H7 (cell line): ENCODE results near the gene CIB4. TPM values are rescaled to one million over a fixed set of nuclear protein-coding genes. Genes with fewer than 3 reads are reported as not detected.
"Not testable (repeated sequence)": the region's sequence is repeated elsewhere in the genome, so short reads cannot be mapped to it uniquely, and the experiment has no call there.

Experiments
- DNase-seq: peaks from one replicate; pipeline ENCODE4 v3.0.0; 2012
- H3K27me3 ChIP-seq: 2 replicates; pipeline ENCODE4 v1.6.0; 2011; ENCODE audit warnings: mild to moderate bottlenecking, low read length; ENCODE audit not compliant: control insufficient read depth, insufficient read depth
- H3K36me3 ChIP-seq: replicated peaks from 2 replicates; pipeline ENCODE4 v1.5.1; 2011; ENCODE audit warnings: low read length; ENCODE audit not compliant: control insufficient read depth, insufficient read depth
- H3K4me3 ChIP-seq: 2 replicates; pipeline ENCODE4 v1.5.1; 2011; ENCODE audit warnings: low read depth, mild to moderate bottlenecking, control low read depth, low read length, moderate library complexity; ENCODE audit not compliant: insufficient read depth
- total RNA-seq: library from RNA; depleted of rRNA; stranded (reverse); fragments of >200 nt; shearing (Covaris generic); gene quantifications from 2 replicates; pipeline ENCODE4 v1.2.3, GENCODE V29; 2014

Gene CIB4
- total RNA-seq, 1 experiment from 2014 or later = not detected

DNA sequence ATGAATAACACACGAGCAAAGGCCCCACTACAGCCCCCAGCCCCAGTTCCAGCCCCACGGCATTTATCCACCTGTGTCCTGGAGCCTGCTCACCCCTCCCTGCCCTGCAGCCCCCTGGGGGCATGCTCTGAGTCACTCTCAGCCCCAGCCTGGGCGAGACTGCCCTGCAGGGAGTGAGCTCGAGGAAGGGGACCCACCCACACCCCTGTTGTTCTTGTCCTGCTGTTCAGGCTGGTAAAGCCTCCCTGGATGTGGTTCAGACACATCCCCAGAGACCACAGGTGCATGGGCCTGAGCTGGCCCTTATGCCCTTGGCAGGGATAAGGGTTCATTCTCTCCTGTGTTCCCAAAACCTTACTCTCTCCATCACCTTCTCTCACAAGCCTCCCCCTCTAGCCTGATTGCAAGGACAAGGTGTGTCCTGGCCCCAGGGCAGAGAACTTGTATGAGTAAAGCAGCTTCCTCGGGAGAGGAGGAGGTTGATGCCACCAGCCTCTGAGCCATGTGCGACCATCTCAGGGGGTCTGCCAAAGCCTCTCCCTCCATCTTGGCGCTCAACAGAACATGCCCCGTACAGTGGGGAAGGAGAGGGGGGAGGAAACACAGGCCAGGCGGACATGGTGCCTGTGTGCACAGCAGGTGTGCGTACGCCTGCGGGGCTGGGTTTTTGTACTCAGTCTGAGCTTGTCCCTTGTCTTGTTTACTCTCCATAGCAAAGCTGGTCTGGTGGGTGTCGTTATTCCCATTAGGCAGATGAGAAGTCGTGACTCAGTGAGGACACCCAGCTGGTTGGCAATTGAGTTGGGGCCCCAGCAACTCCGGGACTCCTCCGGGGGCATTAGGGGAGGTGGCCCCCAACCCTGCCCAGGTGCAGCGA is 64.4 kb downstream of the CIB4 start:
- Histone ChIP-seq H3K27me3 (peaks cover 3% of the 10 kb centered on the region; the same call in 1 of the 2 replicates), H3K4me3 (no peak overlapping the region), H3K36me3 (no peaks in the 10 kb centered on the region)
- peak; percentile 51 for DNase-seq

GRCh38 chr2:26575836-26576564 is 65.2 kb downstream of the CIB4 start:
- peaks cover 3% of the 10 kb centered on the region; the same call in 1 of the 2 replicates for H3K27me3 ChIP-seq
- no peak overlapping the region for H3K4me3 ChIP-seq
- no peak for DNase-seq
- H3K36me3 ChIP-seq = no peaks in the 10 kb centered on the region

DNA sequence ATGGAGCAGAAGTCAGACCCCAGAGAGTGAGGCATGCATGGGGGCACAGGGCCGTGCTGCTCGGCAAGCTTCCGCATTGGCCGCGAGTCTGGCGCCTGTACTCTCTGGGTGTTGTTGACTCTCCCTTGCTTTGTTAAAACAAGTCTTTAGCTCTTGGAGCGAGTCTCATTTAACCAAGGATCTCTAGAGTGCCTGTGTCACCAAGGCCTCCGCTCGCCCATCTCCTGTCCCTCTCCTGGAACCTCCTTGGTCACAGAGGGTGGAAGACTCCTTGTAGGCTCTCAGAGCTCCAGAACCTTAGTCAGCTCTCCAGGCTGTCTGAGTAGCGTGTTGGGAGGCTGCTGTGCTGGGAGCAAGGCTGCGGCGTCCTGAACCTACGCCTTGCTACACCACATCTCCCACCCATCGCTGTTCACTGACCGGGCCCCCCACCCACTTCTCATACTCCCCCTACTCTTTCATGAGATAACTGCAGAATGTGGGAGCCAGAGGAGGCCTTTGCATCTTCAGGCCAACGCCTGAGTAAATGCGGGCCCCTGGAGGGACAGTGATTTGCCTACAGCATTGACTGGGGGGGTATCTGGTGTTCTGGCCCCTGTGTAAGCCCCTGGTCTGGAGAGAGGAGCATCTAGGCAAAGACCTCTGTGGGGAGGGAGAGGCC is 66.1 kb downstream of the CIB4 start:
- no peak for DNase-seq
- Histone ChIP-seq H3K36me3 (no peaks in the 10 kb centered on the region), H3K27me3 (peaks cover 3% of the 10 kb centered on the region; the same call in 1 of the 2 replicates), H3K4me3 (no peak overlapping the region)

GRCh38 chr2:26574066-26574899 is 66.9 kb downstream of the CIB4 start:
- DNase-seq = no peak
- no peak overlapping the region for H3K4me3 ChIP-seq
- H3K27me3 ChIP-seq = peaks cover 3% of the 10 kb centered on the region; the same call in 1 of the 2 replicates
- no peaks in the 10 kb centered on the region for H3K36me3 ChIP-seq

DNA sequence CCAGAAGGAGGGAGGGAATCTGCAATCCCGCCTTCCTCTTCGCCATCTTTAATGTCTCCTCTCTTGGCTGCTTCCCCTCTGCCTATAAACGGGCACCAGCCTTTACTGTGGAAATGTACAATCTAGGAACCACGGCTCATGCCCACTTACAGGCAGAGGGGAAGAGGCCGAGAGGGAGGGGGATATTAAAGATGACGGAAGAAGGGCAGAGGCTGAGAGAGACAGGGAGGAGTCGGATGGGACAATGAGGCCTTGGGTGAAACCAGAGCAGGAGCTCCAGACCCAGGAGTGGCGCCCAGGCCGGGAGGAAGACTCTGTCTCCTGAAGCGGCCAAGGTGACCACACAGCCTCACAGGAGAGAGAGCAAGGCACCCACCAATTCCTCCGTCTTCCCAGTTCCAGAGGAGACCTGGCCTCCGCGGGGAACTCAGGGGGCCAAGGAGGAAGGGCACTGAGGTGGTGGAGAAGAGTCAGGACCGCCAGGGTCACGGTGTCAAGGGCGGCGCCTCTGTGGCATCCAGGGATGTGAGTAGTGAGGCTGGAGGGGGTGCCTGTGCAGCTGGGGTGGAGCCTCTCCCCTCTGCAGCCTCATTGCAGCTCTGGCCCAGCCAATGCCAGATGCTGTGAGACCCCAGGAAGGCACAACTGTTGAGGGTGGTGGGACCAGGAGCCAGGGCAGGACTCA is 67.8 kb downstream of the CIB4 start:
- Histone ChIP-seq H3K36me3 (no peaks in the 10 kb centered on the region), H3K4me3 (no peak overlapping the region), H3K27me3 (peaks cover 3% of the 10 kb centered on the region; the same call in 1 of the 2 replicates)
- no peak for DNase-seq

GRCh38 chr2:26572591-26572990 is 68.6 kb downstream of the CIB4 start:
- DNase-seq = peak; percentile 79

DNA sequence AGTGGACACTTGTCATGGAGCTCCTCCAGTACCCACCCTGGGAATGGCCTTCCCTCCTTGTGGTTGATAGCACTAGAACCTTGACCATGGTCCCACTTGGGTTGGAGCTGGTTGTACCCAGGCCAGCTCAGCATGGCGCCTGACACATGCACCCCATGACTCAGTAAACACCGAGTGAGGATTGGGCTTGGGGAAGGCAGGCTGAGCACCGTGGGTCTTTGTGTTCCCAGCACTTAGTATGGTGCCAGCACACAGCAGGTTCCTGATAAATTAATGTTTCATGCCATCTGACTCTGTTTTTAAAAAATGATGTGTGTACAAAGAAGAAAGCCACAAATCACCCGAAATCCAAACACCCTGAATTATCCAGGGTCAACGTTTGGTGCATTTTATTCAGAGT is 69.8 kb downstream of the CIB4 start:
- Histone ChIP-seq H3K4me3 (no peak overlapping the region), H3K27me3 (no peaks in the 10 kb centered on the region), H3K36me3 (no peaks in the 10 kb centered on the region)
- DNase-seq = no peak

More at GRCh38 chr2:26572591-26572990, 68.6 kb downstream of the CIB4 start:
- Histone ChIP-seq H3K4me3 (no peak overlapping the region), H3K36me3 (no peaks in the 10 kb centered on the region), H3K27me3 (0 out of 2 replicates have a peak, but pooled peaks cover under 1% of the 10 kb centered on the region)

DNA sequence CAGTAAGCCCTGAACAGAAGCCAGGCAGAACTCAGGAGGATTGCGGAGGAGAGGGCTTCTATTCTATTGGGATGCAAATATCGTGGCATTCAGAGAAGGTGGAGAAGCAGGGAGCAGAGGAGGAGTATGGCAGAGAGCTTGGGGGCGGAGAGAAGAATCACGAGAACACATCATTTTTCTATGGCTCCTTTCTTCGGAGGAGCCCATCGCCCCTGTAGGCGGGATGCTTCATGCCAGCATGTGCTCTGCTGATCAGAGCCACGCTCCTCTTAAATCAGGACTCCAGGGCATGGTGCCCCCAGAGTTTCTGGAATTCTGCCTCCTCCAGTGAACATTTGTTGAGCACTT is 71.1 kb downstream of the CIB4 start:
- Histone ChIP-seq H3K36me3 (no peaks in the 10 kb centered on the region), H3K27me3 (no peaks in the 10 kb centered on the region), H3K4me3 (no peak overlapping the region)
- peak; percentile 49 for DNase-seq

DNA sequence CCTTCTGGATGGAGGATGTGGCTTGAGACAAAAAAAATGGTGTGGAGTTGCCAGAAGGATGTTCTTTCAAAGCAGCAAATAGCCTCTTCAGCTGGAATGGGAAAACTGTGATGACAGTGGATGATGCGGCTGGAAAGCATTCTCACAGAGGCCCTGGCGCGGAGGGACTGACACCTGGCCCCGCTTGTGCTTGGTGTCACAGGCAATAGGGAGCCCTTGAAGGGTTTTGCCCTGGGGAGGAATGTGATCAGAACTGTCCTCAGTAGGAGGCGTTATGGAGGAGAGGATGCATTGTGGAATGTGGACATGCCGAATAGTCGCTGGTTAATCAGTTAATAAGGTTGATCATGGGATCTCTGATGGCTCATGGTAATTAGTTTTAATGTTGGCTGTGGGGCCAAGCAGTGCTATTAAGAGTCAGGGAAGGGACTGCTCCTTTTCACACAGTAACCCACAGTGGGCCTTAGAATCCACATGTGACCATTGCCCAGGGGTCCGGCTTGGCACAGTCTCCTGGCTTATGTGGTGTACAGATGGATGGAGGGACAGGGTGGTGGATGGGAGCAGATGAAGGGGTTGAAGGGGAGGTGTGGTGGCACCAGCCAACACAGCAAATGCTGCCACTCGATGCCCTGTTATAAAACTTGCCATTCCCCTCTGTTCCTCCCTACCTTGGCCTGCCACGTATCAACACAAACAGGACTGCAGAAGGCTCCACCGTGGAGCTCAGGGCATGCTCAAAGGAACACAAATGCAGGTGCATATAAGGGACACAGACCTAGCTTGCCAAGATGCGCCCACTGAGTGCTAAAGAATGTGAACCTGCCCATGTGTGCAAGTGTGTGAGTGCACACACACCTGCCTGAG is 71.7 kb downstream of the CIB4 start:
- DNase-seq = no peak
- no peaks in the 10 kb centered on the region for H3K36me3 ChIP-seq
- no peak overlapping the region for H3K4me3 ChIP-seq
- H3K27me3 ChIP-seq = no peaks in the 10 kb centered on the region; the same call in 1 of the 2 replicates

DNA sequence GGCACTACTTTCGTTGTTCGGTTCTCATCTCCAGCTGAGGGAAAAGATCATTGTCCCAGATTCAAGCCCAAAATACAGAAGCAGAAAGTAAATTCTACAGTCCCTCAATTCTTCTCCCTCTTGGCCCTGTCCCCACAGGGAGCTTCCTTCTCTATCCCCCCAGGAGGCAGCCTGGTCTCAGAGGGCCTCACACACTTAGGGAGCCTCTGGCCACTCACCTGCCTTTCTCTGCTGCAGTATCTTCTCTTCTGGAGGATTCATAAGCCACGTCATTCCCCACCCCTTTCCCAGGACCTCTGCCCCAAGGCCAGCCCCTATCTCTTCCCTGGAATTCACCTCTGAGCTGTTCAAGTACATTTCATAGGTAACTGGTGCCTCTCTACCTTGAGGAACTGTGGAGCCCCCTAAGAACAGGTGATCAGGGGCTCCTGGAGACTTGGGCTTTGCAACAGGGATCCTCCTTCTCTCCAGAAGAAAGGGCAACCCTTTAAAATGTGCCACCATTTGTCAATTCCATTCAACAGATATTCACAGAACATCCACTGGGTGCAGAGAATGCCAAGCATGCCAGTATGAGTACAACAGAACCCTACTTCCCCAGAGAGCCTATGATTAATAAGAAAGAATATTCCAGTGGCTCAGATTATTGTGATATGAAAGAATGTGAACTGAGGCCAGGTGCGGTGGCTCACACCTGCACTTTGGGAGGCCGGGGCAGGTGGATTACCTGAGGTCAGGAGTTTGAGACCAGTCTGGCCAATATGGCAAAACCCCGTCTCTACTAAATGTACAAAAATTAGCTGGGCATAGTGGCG is 72.9 kb downstream of the CIB4 start:
- Histone ChIP-seq H3K27me3 (peaks cover 1% of the 10 kb centered on the region), H3K4me3 (no peak overlapping the region), H3K36me3 (no peaks in the 10 kb centered on the region)
- DNase-seq = no peak

GRCh38 chr2:26567534-26567933 is 73.6 kb downstream of the CIB4 start:
- Histone ChIP-seq H3K4me3 (no peak overlapping the region), H3K36me3 (no peaks in the 10 kb centered on the region), H3K27me3 (peaks cover 1% of the 10 kb centered on the region)
- peak; percentile 68 for DNase-seq

DNA sequence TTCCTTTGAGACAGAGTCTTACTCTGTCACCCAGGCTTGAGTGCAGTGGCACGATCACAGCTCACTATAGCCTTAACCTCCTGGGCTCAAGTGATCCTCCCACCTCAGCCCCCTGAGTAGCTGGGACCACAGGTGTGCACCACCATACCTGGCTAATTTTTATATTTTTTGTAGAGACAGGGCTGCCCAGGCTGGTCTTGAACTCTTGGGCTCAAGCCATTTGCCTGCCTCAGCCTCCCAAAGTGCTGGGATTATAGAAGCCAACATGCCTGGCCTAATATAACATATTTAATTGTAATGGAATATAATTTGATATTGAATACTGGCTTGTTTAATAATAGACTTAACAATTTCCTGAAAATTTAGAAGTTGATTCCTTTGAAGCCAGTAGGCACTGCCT is 74.4 kb downstream of the CIB4 start:
- not testable (repeated sequence) for H3K4me3 ChIP-seq, H3K36me3 ChIP-seq, H3K27me3 ChIP-seq, DNase-seq
